NCI-H2107 (cell line): Measurements from ENCODE around the gene CBFA2T3.
"Not testable (repeated sequence)": the region's sequence is repeated elsewhere in the genome, so short reads cannot be mapped to it uniquely, and the experiment has no call there.

Experiments
- DNase-seq: peaks from one replicate; lab custom pipeline; 2025; lab: John Stamatoyannopoulos, UW

The CBFA2T3 gene

DNA sequence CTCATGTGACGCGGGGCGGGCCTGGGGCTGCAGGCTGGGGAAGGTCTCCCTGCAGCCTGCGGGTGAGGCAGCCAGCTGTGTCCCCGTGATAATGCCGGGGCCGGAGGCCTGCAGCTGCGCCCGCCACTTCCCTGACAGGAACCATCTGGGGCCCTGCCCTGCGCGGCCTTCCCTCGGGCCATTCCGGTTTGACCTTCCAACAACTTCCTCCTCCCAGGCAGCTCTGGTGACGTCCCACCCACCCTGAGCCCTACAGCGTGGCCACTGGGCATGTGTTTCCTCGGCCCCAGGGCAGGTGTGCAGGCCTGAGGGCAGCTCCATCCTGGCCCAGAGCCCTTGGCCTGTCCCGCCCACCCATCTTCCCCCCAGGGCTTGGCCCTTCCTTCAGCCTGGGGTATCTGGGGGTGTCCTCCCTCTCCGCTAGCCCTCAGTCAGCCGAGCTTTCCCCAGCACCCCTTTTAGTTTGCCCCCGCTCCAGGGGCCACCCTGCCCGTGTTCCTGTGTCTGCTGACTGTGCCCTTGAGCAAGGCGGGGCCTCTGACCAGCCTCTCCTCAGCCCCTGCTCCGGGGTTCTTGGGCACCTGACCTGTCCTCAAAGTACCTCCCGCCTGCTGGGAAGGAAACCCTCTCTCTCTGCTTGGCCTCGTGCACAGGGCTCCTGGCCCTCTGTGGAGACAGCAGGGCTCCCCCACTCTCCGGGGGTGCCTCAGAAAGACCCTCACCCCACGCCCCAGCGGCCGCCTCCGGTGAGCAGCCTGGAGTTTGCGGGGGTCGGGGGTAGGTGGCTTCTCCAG, at the start of gene CBFA2T3:
CBFA2T3 (minus strand) TSS at position 190 of the 794 bp plus-strand sequence. CDS start 400 bp downstream, outside the sequence.
- no peak for DNase-seq

DNA sequence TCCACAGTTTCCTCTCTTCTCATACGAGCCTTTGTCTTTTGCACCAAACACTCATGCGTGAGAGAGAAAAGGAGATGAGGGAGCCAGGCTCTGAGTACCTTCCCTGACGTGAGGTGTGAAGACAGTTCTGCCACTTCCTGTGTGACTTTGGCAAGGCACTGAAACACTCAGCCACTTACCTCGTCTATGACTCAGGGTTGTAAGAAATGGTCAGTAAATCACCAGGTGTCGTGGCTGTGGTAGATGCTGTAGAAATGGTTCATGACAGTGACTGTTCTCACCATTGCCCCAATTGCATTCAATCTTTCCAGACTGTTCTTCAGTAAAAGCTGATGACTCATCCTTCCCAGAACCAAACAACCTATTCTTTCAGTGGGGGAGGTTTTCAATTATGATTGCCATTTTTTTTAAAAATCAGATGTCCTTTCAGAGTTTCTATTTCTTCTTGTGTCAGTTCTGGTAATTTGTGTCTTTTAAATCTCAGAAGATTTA, 49.2 kb upstream of the CBFA2T3 start:
- no peak for DNase-seq

DNA sequence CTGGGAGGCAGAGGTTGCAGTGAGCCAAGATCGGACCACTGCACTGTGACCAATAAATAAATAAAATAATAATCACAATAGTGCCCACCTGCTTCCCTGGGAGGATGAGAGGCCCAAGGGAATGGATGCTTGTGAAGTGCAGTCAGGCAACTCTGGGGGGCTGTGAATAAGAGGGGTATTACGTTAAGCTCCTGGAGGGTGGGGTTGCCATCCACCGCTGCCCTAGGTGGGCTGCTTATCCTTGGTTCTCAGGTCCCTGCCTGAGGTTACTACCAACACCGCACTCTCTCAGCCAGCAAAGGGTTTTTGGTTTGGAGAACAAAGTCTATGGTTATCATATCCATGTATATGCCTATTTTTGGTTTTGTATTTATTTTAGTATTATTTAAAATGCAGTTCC, 48.6 kb upstream of the CBFA2T3 start:
- no peak for DNase-seq

DNA sequence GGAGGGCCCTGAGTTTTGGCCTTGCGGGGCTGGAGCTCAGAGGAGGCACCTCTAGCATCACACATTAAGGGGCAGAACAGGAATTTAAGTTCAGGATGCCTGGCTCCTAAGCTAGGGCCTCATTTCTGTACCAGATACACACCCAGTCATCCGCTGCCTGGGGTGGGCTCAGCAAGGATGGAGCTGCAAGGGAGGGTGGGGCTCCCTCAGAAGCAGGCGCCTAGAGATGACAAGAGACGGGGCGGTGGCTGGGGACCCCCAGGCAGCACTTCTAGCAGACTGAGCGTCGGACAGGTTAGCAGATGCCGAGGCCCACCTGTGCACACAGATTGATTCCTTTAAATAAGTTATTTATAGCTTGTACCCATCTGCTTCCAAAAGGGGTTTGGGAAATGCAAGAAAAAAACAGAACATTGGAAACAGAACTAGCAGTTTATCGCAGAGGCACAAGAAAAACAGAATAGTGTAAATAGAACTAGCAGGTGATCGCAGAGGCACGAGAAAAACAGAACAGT, 47.6 kb upstream of the CBFA2T3 start:
- DNase-seq = no peak

DNA sequence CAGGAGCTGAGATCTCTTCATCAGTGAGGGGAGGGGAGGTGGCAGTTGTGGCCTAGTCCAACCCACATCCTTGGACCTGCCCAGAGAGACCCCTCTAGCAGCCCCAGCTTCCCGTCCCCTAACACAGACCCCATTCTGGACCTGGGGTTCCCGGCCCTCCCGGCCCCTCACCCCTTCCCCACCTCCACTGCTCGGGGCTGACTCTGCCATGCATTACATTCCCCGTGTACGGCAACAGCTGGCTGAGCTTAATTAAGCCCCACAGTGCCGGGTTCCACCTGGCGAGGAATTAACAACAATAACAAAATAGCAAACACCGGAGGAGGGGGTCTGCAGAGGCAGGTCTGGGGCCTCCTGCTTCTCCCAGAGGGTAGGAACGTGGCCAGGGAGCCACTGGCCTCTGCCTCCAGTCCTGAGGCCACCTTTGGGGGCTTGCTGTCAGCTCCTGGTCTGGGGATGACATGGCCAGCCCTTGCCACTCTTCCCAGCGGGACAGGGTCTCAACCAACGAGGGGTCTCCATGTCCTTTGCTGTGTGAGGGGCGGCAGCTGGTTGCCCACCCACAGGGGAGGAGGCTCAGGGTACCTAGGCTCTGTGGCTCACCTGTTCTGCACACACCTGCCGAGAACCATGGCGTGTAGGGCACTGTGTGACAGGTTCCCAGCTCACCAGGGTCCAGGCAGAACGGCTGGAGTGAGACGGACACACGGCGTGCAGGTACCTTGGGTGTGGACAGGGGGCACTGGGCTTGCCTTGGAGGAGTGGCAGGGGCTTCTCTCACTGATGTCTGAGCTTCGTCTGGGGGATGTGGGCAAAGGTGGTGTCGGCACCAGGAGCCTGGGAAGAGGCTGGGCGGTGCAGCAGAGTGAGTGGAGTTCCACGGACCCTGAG, 46.9 kb upstream of the CBFA2T3 start:
- DNase-seq = no peak

DNA sequence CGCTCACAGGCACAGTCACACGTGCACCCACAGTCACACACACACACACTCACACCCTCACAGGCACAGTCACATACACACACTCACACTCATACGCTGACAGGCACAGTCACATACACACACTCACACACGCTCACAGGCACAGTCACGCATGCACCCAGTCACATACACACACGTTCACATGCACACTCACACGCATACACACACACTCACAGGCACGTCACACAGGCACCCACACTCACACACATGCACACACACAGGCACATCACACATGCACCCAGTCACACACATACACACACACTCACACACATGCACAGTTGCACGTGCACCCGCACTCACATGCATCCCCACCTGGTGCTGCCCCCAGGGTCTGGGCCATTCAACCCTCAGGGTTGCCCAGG, 46.1 kb upstream of the CBFA2T3 start:
- DNase-seq = no peak

DNA sequence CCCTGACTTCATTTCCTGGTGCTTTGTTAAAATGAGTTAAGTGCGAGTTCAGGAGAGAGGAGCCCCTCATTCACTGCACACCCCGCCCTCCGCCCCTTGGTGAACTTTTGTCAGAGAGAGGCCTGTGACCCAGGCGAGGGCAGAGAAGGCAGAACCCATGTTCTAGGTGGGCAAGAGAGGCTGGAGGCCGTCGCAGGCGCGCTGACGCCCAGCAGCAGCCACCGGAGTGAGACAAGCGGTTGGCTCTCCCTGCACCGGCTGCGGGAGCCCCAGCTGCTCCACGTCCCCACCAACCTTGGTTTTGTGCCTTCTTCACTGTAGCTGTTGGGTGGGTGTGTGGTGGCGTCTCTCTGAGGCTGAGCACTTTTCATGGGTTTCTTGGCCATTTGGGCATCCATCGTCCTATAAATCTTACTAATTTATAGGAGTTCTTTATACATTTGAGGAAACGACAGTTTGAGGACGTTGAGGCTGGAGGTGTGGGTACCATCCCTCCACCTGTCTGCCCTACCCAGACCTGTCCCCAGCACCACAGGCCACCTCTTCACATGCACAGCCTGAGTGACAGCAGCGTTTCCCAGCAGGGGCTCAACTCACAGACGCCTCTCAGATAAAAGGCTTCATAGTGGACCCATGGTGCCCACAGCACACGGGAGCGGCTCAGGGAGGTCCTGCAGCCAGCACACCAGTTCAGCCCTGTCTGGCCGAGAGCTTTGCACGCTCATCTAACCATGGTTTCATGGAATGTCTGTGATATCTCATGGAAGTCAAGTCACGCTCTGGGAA, 45.2 kb upstream of the CBFA2T3 start:
- no peak for DNase-seq

DNA sequence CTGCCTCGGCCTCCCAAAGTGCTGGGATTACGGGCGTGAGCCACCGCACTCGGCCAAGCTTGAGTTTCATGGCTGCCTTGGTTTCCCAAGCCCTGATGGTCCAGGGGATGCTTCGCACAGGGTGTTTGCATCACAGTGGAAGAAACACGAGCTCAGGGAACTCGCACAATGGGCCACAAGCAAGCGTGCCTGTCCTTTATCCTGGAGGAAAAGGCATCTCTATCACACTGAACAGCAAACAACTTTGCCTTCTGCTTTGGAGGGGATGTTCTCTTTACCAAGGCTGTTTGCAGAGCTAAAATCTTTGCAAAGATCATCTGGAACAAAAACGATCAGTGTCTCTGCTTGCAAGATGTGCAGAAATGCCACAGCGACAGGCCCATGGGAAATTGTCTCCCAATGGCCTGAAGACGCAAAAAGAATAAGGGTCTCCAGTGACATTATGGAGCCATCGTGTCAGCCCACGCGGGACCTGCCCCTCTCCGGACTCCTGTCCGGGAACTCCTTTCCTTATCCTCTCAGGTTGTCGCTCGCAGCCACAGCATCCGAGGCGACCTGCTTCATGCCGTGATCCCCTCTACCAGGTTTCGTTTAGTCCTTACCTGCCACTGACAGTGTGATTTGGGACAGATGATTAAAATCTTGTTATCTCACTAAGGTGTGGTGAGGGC, 44.1 kb upstream of the CBFA2T3 start:
- DNase-seq = no peak

DNA sequence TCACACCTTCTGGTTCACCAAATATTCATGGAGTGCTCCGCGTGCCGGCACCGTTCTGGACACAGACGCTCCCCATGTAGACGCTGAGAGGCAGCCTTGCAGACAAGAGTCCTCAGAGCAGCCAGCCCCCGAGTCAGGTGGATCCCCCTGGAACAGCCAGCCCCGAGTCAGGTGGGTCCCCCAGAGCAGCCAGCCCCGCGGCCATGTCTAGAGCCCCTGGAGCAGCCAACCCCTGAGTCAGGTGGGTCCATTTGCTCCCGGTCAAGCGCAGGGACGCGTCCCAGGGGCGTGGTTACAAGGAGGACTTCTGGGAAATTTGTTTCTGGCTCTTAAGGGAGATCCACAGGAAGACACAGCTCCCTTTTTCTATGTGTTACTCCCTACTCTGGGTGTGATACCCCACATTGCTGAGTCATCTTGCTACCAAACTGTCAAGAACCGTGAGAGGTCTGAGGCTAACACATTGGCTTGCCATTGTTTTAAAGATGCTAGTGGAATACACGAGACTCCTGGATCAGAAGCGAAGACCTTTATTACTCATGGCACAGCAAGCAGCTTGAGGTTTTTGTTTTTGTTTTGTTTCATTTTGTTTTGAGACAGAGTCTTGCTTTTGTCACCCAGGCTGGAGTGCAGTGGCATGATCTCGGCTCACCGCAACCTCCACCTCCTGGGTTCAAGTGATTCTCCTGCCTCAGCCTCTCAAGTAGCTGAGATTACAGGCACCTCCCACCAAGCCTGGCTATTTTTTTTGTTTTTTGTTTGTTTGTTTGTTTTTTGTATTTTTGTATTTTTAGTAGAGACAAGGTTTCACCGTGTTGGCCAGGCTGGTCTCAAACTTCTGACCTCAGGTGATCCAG, 43.3 kb upstream of the CBFA2T3 start:
- no peak for DNase-seq

DNA sequence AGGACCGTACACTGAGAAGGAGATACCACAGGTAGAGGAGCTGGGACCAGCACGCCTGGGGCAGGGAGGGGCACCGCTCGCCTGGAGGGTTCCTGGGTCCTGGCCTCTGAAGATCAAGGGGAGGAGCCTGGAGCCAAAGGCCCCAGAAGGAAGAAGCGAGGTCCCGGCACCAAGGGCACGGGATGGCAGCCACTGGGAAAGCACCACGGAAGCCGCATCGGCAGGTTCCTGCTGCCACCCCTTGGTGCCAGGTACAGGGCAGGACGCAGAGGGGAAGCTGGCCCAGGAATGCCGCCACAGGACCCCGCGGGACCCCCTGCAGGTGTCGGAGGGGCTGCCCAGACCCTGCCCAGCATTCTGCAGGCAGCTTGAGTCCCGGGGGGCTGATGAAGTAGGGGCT, 42.5 kb upstream of the CBFA2T3 start:
- DNase-seq = no peak

DNA sequence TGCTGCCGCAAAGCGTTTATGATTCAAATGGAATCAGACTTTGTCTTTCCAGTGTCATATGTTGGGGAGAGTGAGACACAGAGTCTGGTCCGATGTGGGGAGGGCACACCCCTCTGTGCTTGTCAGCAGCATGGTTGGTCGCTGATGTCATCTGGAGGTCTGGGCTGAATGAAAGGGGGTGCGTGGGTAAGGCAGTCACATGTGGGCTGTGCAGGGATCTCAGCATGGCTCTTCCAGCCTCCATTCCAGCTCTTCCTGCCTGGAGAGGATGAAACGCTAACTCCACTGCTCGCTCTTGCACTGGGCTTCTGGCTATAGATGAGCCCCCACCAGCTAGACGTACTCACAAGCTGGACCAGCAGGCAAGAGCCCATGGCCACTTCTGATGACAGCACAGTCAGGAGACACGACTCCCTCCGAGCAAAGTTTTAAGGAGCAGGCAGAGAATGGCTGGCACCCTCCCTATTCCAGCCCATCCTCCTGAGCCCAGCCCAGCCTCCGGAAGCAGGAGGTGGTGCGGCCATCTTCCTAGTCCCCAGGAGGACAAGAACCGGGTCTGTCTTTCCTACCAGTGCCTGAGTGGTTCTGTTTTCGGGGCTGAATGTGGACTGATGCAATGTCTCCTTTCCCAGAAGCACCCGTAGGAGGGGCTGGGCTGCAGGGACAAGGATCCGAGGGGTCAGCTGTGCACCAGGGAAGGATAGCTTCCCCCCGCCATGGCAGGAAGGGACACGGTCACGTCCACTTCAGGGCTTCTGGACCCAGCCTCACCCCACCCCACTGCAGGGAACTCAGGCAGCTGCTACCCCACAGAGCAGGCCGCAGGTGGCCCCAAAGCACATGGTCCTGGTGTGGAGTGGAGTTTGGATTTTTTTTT, 41.5 kb upstream of the CBFA2T3 start:
- DNase-seq = no peak

DNA sequence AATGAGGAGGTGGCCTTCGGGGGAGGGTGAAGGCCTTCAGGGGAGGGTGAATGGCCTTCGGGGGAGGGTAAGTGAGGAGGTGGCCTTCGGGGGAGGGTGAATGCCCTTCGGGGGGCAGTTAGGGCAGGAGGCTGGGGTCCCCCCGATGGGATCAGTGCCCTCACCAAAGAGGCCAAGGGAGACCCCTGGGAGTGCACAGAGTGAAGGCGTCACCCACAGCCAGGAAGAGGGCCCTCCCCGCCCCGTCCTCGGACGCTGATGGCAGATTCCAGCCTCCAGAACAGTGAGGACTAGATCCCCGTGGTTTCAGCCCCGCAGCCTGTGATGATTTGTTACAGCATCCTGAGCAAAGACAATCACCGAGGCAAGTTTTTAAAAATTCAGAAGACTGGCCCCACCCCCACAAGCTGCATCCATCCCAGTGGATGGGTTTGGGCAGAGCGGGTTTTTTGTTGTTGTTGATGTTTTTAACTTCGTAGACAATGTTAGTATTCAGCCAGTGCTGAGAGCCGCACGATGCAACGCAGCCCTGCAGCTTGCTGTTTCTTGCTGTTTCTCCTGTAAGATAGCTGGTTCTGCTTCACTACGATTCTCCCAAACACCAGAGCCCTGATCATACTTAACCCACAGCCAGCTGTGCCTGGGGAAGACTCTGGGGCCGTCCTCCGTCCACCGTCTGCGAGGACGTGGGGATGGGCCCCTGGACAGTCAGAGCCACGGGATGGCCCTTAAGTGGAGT, 40.7 kb upstream of the CBFA2T3 start:
- DNase-seq = no peak

DNA sequence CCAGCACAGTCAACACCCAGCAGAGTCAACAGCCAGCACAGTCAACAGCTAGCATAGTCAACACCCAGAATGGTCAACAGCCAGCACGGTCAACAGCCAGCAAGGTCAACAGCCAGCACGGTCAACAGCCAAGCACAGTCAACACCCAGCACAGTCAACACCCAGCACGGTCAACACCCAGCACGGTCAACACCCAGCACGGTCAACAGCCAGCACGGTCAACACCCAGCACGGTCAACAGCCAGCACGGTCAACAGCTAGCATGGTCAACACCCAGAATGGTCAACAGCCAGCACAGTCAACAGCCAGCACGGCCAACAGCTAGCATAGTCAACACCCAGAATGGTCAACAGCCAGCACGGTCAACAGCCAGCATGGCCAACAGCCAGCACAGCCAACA, 39.6 kb upstream of the CBFA2T3 start:
- not testable (repeated sequence) for DNase-seq

DNA sequence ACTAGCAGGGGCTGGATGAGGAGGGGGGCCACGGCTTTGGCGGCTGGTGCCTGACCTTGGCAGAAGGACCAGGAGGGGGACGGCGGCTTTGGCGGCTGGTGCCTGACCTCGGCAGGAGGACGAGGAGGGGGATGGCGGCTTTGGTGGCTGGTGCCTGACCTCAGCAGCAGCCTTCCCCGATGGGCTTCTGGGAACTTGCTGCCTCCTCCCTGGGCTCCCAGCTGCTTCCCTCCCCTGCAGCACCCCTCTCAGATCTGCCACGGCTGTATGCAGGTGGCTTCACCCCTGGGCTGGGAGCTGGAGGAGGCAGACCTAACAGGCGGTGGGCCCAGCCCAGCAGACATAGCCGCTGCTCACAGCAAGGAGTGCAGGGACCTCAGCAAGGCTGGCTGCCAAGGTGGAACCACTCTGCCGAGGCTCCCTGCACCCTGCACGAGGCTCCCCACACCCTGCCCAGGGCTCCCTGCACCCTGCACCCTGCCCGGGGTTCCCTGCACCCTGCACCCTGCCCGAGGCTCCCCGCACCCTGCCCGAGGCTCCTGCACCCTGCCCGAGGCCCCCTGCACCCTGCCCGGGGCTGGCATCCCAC, 38.4 kb upstream of the CBFA2T3 start:
- DNase-seq = no peak

DNA sequence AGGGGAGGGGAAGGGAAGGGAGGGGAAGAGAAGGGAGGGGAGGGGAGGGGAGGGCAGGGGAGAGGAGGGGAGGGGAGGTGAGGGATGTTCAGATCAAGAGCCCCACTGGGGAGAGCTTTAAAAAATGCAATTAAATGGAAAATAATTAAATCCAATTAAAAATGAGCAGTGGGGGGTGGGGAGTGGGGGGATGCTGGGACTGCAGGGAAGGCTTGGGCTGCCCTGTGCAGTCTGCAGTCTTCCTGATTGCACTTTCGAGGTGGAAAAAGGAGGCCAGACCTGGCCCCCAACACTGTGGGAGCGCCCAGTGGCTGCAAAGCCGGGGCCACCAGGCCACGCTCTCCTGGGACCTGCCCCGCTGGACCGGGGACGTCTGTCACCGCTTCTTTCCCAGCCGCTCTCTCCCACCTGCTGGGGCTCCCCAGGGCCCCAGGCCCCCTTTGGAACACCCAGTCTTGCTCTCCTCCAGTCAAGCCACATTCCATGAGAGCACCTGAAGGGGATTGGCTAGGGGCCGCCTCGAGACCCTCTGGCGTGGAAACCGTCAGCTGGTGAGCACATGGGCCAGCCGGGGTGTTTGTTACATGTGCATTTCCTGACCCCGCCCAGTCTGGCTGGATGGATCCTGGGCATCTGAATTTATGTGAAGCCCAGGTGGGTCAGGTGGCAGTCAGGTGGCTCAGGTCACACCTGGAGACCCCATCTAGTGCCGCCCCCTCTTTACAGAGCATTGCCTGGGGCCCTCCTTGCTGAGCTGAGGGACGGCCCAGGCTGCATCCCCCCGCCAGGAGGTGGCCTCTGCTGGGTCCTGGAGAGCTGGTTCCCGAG, 37.6 kb upstream of the CBFA2T3 start:
- DNase-seq = no peak

DNA sequence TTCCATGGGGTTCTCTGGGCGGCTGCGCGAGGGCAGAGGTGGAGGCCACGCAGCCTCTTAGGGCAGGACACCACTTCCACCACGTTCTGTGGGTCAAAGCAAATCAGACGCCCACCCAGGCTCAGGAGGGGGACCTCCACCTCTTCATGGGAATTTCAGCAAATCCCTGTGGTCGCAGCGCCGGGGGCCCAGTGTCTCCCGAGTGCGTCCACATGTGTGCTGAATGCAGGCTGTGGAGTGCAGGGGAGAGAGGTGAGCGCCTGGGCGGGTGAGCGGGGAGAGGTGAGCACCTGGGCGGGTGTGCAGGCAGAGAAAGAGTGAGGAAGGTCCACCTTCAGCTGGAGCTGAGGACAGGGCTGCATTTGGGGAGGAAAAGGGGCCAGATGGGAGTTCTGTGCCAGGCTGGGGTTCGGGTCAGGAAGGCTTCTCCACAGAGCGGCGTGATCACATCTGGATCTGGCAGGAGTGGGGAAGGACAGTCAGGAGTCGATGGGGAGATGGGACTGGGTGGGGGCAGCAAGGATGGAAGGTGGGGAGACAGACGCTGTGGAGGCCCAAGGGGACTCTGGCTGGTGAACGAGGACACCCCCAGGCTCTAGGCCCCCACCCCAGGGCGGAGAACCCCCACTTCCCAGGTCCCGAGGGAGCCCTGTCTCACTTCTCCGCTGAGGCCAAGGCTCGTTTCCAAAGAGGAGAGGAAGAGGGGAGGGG, 36.8 kb upstream of the CBFA2T3 start:
- no peak for DNase-seq

DNA sequence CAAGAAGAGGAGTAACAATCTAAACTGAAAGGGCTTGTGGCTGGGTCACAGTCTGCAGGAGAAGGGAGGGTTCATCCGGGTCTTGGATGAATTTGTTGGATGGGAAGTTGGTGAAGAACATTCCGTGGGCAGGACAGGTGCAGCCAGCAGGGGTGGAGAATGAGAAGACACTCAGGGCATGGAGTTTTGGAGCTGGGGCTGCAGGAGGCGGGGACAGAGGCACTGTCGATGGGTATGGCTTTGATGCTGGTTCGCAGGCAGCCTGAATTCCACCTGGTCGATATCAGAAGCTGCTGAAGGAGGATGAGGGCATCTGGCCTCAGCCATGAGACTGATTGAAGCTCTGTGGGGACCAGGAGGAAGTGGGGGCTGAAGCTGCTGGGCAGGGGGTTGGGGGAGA, 36.1 kb upstream of the CBFA2T3 start:
- DNase-seq = no peak
